GM12872 (cell line): Measurements from ENCODE around the gene SPRED1.
A peak's percentile ranks its signal among the peaks of the same experiment; 100 is the strongest.

Experiments used
- TF ChIP-seq, protein P1 (sequence below): IDR thresholded peaks from 3 replicates; pipeline ENCODE4 v1.5.1; 2011; ENCODE audit warnings: low read depth, mild to moderate bottlenecking, low read length, moderate library complexity; ENCODE audit not compliant: insufficient read depth

Gene SPRED1

DNA sequence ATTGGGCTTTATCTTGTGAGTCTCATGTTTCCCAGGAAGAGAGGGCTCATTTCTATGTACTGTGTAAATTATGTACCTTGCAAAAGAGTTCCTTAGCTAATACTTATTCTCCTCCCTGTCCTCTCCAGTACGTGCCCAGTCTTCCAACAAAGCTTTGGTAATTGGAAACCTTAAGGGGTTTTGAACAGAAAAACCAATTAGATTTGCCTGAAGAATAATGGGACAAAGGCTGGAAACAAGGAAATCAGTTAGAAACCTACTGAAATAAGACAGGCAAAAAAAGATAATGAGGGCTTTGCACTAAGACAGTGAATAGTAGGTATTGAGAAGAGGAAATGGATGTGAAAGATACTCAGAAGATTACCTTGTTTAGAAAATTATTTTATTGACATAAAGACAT, 82.5 kb downstream of the SPRED1 start:
- TF ChIP-seq, protein P1, sequence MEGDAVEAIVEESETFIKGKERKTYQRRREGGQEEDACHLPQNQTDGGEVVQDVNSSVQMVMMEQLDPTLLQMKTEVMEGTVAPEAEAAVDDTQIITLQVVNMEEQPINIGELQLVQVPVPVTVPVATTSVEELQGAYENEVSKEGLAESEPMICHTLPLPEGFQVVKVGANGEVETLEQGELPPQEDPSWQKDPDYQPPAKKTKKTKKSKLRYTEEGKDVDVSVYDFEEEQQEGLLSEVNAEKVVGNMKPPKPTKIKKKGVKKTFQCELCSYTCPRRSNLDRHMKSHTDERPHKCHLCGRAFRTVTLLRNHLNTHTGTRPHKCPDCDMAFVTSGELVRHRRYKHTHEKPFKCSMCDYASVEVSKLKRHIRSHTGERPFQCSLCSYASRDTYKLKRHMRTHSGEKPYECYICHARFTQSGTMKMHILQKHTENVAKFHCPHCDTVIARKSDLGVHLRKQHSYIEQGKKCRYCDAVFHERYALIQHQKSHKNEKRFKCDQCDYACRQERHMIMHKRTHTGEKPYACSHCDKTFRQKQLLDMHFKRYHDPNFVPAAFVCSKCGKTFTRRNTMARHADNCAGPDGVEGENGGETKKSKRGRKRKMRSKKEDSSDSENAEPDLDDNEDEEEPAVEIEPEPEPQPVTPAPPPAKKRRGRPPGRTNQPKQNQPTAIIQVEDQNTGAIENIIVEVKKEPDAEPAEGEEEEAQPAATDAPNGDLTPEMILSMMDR: no peak

DNA sequence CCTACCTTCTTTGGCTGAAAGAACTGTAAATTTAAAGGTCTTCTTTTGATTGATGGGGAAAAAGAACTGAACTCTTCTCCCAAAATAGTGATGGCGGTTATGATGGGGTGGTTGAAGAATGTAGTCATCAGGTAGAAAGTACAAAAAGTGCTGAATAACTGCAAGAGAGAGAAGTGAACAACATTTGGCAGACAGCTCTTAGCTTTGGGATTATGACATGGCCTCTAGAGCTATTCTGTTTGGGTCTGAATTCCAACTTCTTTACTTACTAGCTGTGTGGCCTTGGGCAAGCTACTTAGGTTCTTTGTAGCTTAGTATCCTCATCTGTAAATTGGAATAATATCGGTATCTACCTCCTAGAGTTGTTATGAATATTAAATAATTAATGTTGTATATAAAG, 91.7 kb downstream of the SPRED1 start:
- TF ChIP-seq, protein P1: no peak

DNA sequence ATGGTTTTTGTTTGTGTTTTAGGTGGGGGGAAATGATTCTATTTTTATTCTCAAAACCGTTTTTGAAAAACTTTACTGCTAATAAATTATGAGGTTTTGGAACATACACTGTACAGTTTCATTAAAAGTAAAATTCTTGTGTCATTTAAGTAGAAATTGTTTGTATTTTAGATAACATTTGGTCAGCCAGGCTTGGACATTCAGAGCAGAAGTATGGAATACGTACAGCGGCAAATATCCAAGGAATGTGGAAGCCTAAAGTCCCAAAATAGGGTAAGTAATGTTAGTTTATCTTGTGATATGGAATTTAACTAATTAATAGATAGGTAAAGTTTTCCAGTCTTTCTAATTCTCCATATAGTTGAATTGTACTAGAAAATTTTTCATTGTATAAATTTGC, 96.6 kb downstream of the SPRED1 start:
- TF ChIP-seq, protein P1: no peak

DNA sequence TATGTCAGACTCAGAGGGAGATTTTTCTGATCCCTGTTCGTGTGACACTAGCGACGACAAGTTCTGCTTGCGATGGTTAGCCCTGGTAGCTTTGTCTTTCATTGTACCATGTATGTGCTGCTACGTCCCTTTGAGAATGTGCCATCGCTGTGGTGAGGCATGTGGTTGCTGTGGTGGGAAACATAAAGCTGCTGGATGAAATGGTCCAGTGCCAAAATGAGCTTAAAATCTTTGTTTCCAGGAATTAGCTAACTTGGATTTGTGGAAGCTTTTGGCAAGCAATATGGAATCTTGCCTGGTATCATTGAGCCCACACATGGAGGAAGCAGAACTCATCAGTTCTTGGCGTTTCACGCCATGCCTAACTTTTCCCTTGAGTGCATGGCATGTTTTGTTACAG, 98.8 kb downstream of the SPRED1 start:
- TF ChIP-seq, protein P1: no peak

DNA sequence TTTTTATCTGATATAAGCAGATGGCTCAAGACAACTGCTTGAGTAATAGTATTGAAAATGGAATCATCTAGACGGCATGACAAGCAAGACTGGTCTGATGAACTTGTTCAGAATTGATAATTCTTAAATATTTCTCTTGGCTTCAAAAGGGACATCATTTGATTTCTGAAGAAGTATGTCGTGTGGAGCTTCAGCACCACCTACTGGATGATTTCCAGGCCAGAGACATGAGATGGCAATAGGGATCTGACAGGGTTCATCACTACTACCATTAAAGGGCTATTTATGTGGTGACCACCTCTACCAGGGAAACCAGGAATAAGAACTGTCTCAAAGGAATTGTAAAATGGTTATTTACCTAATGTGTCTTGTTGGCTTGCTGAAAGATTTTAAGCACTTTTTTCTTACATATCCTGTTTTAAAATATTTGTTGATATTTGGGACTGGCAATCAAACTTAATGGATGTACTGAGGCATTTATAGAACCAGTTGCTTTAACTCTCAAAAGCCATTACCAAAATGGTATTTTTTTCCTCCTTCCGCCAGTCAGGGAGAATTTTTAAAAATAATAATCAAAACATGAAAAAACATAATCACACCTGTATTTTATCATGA, 101.8 kb downstream of the SPRED1 start:
- TF ChIP-seq, protein P1: peak; percentile 73

DNA sequence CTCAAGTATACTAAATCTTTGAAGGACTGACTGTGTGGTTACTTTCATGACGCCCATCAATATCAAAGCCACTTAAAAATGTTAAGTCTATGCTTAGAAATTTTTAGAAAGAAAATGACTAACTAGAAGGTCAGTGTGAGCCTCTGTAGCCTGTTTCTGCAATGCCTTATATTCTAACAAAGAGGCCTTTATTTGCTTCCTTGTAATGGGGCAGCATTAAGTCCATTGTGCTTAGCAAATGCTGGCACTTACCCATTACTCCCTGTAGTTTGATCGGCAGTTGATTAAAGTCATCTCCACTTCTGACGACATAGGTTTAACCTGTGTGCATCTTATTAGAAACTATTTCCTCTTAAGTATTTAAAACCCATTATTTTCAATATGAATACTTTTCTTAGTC, 109.7 kb downstream of the SPRED1 start:
- TF ChIP-seq, protein P1: no peak

DNA sequence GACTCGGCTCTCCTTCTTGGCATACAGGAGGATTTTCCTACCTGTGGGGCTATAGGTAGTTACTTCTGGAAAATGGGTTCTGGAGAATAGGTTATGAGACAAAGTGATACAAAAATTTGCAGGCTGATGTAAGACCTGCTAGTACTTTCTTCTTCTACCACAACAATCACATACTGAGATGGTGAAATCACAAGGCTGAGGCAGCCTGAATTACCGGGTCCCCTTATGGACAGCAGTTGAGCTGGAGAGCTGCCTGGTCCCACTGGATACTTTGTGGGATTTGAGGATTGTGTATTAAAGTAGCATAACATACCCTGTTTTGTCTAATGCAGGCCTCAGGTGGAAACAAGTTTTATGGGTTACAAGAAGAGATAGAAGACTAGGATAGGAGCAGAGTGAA, 114.8 kb downstream of the SPRED1 start:
- TF ChIP-seq, protein P1: no peak
